ENCODE measurements around the gene GRM8. TPM values are rescaled to one million over a fixed set of nuclear protein-coding genes. Genes with fewer than 3 reads are reported as not detected.

Gene GRM8
- total RNA-seq, 1 experiment from 2014 or later, result not detected

DNA sequence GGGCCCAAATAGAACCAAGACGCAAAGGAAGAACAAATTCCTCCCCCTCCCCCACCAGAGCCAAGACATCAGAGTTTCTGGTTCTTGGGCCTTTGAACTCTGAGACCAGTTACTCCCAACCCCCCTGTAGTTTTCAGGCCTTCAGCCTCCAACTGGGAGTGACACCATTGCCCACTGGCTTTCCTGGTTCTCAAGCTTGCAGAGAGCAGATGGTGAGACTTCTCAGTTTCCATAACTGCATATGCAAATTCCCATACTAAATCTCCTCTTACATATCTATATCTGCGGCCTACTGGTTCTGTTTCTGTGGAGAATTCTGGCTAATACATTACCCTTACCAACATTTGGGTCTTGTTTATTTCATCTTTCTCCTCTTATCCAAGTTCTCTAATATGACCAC is 762.9 kb downstream of the GRM8 start:
- Histone ChIP-seq H3K27me3 (ENCODE audit: low read length) (no peaks in the 10 kb centered on the region), H2AFZ (ENCODE audit: low read length) (no peak overlapping the region), H3K36me3 (ENCODE audit: low read depth, low read length) (no peaks in the 10 kb centered on the region), H3K79me2 (ENCODE audit: low read length) (no peaks in the 10 kb centered on the region), H3K4me3 (ENCODE audit: low read length) (no peak overlapping the region), H3K9me3 (ENCODE audit: low read length) (no peaks in the 10 kb centered on the region), H3F3A (ENCODE audit: low read length, unreplicated experiment) (no peaks in the 10 kb centered on the region), H3K4me1 (ENCODE audit: insufficient read depth, low read length) (no peaks in the 10 kb centered on the region), H4K20me1 (ENCODE audit: low read length) (no peaks in the 10 kb centered on the region), H3K9me2 (replicated peaks; ENCODE audit: low read length) (no peaks in the 10 kb centered on the region), H3K27ac (ENCODE audit: low read length) (no peak overlapping the region), H3K9ac (ENCODE audit: low read length) (no peak overlapping the region), H3K4me2 (ENCODE audit: low read length) (no peak overlapping the region)
- intact Hi-C loops (cut with micrococcal nuclease), result no loop called here
- BruUV-seq (replicated peaks), result no TSS peak
- DNase-seq, result no peak
- ChIA-PET POLR2A (ENCODE audit: unreplicated experiment) (no interaction called here), CTCF (no interaction called here)
- ATAC-seq, result no peak
- TF ChIP-seq EZH2 (IDR thresholded peaks at IDR 0.05; ENCODE audit: low read length, unreplicated experiment), result no peak
- TF ChIP-seq EZH2phosphoT487 (IDR thresholded peaks at IDR 0.05; ENCODE audit: borderline replicate concordance, low read length), result no peak
- TF ChIP-seq, protein P1, sequence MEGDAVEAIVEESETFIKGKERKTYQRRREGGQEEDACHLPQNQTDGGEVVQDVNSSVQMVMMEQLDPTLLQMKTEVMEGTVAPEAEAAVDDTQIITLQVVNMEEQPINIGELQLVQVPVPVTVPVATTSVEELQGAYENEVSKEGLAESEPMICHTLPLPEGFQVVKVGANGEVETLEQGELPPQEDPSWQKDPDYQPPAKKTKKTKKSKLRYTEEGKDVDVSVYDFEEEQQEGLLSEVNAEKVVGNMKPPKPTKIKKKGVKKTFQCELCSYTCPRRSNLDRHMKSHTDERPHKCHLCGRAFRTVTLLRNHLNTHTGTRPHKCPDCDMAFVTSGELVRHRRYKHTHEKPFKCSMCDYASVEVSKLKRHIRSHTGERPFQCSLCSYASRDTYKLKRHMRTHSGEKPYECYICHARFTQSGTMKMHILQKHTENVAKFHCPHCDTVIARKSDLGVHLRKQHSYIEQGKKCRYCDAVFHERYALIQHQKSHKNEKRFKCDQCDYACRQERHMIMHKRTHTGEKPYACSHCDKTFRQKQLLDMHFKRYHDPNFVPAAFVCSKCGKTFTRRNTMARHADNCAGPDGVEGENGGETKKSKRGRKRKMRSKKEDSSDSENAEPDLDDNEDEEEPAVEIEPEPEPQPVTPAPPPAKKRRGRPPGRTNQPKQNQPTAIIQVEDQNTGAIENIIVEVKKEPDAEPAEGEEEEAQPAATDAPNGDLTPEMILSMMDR (conservative IDR thresholded peaks at IDR 0.05; ENCODE audit: low read depth, low read length), result no peak

DNA sequence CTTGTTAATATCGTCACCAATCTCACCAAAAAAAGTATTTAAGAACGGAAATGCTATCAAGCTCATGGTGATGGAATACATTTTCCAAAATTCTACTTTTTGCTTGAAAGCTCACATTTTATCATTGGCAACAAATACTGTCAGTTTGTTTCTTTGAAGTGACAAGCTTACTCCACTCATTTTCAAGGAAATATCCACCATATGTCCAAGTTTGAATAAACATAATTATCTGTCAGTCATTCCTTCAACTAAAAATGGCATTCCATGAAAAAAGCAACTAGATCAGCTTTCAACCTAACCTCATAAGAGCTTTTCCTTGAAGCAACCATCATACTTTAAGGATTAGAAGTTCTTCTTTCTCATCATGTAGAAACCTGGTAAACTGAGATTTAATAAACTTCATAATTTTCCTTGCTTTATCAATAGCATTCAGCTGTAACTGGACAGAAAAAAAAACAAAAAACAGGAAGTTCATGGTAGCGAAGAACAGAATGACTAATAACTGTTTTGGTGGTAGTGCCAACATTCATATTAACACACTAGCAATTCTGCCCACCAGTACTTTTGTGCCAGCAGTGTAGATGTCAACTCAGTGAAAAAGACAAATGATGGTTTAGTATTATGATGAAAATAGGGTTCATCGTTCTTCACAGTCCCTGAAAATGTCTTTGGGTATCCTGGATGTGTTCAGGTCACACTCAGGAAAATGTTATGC is 764.9 kb downstream of the GRM8 start:
- H3K36me3 ChIP-seq (ENCODE audit: low read depth, low read length), result no peaks in the 10 kb centered on the region
- H4K20me1 ChIP-seq (ENCODE audit: low read length), result no peaks in the 10 kb centered on the region
- ChIA-PET CTCF (no interaction called here), POLR2A (ENCODE audit: unreplicated experiment) (interaction anchor here (0.6 kb wide), 1 partner anchor 215 kb away, joined by 3 read pairs; no protein-coding TSS in a partner anchor)
- H3K79me2 ChIP-seq (ENCODE audit: low read length), result no peaks in the 10 kb centered on the region
- DNase-seq (no peak), ATAC-seq (no peak)
- H3K4me1 ChIP-seq (ENCODE audit: insufficient read depth, low read length), result no peaks in the 10 kb centered on the region
- H3K9ac ChIP-seq (ENCODE audit: low read length), result no peak overlapping the region
- H3K27ac ChIP-seq (ENCODE audit: low read length), result no peak overlapping the region
- no peaks in the 10 kb centered on the region for H3K9me3 ChIP-seq (ENCODE audit: low read length)
- TF ChIP-seq EZH2phosphoT487 (IDR thresholded peaks at IDR 0.05; ENCODE audit: borderline replicate concordance, low read length), result no peak
- TF ChIP-seq, protein P1 (conservative IDR thresholded peaks at IDR 0.05; ENCODE audit: low read depth, low read length), result no peak
- no peak for TF ChIP-seq EZH2 (IDR thresholded peaks at IDR 0.05; ENCODE audit: low read length, unreplicated experiment)
- H3K4me2 ChIP-seq (ENCODE audit: low read length), result no peak overlapping the region
- intact Hi-C loops (cut with micrococcal nuclease), result no loop called here
- H3K9me2 ChIP-seq (replicated peaks; ENCODE audit: low read length), result no peaks in the 10 kb centered on the region
- no peak overlapping the region for H3K4me3 ChIP-seq (ENCODE audit: low read length)
- no peak overlapping the region for H2AFZ ChIP-seq (ENCODE audit: low read length)
- H3F3A ChIP-seq (ENCODE audit: low read length, unreplicated experiment), result no peaks in the 10 kb centered on the region
- H3K27me3 ChIP-seq (ENCODE audit: low read length), result no peaks in the 10 kb centered on the region
- BruUV-seq (replicated peaks), result no TSS peak

DNA sequence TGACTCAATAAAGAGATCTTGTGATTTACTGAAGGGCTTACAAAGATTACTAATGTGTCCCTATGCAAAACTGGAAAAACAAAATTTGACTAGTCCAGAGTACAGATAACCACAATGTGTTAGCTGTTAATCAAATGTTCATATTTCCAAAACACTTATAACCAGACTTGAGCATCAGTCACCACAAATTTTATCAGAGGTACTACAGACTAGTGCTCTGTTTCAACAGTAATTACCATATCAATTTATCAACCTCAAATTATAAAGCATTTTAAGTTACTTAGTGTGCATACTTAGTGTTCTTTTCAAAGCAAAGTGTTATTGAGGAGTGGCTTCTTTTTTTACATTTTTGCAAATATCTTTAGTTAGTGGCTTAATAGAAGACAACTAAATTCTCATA is 765.9 kb downstream of the GRM8 start:
- Histone ChIP-seq H3K9me2 (replicated peaks; ENCODE audit: low read length) (no peaks in the 10 kb centered on the region), H4K20me1 (ENCODE audit: low read length) (no peaks in the 10 kb centered on the region), H3K4me2 (ENCODE audit: low read length) (no peak overlapping the region), H3K4me3 (ENCODE audit: low read length) (no peak overlapping the region), H3K27me3 (ENCODE audit: low read length) (no peaks in the 10 kb centered on the region), H3K4me1 (ENCODE audit: insufficient read depth, low read length) (no peaks in the 10 kb centered on the region), H3K27ac (ENCODE audit: low read length) (no peak overlapping the region), H3F3A (ENCODE audit: low read length, unreplicated experiment) (no peaks in the 10 kb centered on the region), H3K9me3 (ENCODE audit: low read length) (no peaks in the 10 kb centered on the region), H3K79me2 (ENCODE audit: low read length) (no peaks in the 10 kb centered on the region), H3K36me3 (ENCODE audit: low read depth, low read length) (no peaks in the 10 kb centered on the region), H2AFZ (ENCODE audit: low read length) (no peak overlapping the region), H3K9ac (ENCODE audit: low read length) (no peak overlapping the region)
- ChIA-PET POLR2A (ENCODE audit: unreplicated experiment) (no interaction called here), CTCF (no interaction called here)
- DNase-seq, result no peak
- no peak for ATAC-seq
- TF ChIP-seq EZH2 (IDR thresholded peaks at IDR 0.05; ENCODE audit: low read length, unreplicated experiment), result no peak
- TF ChIP-seq EZH2phosphoT487 (IDR thresholded peaks at IDR 0.05; ENCODE audit: borderline replicate concordance, low read length), result no peak
- TF ChIP-seq, protein P1 (conservative IDR thresholded peaks at IDR 0.05; ENCODE audit: low read depth, low read length), result no peak
- intact Hi-C loops (cut with micrococcal nuclease), result no loop called here
- no TSS peak for BruUV-seq (replicated peaks)

All from PC-3 (cell line).